ENCODE data around the gene GNPTAB. TPM values are rescaled to one million over a fixed set of nuclear protein-coding genes. Genes with fewer than 3 reads are reported as not detected.
"Not testable (repeated sequence)": the region's sequence is repeated elsewhere in the genome, so short reads cannot be mapped to it uniquely, and the experiment has no call there.

Gene GNPTAB
- total RNA-seq, 1 donor from 2014 or later, result 25.9 TPM

- peak overlapping the region; percentile 42 for H3K27ac Mint-ChIP-seq (ENCODE audit: unreplicated experiment)
These were observed 31.5 kb upstream of the GNPTAB start for GRCh38 chr12:101862245-101862644.

GRCh38 chr12:101861688-101862087 lies 30.9 kb upstream of the GNPTAB start:
- not testable (repeated sequence) for H3K27me3 Mint-ChIP-seq (ENCODE audit: low read depth); H3K9me3 Mint-ChIP-seq (ENCODE audit: low read depth); DNase-seq (ENCODE audit: low spot score); H3K4me3 Mint-ChIP-seq (ENCODE audit: unreplicated experiment); H3K27ac Mint-ChIP-seq (ENCODE audit: unreplicated experiment); H3K36me3 Mint-ChIP-seq (ENCODE audit: low read depth)
- H3K4me1 Mint-ChIP-seq (ENCODE audit: low read depth), result peaks cover 28% of the 10 kb centered on the region

More at GRCh38 chr12:101862245-101862644, 31.5 kb upstream of the GNPTAB start:
- Mint-ChIP-seq H3K9me3 (ENCODE audit: low read depth) (peaks cover 7% of the 10 kb centered on the region), H3K36me3 (ENCODE audit: low read depth) (peaks cover 4% of the 10 kb centered on the region), H3K27me3 (ENCODE audit: low read depth) (no peaks in the 10 kb centered on the region), H3K4me1 (ENCODE audit: low read depth) (peaks cover 28% of the 10 kb centered on the region), H3K4me3 (ENCODE audit: unreplicated experiment) (no peak overlapping the region)
- TF ChIP-seq, protein P1, sequence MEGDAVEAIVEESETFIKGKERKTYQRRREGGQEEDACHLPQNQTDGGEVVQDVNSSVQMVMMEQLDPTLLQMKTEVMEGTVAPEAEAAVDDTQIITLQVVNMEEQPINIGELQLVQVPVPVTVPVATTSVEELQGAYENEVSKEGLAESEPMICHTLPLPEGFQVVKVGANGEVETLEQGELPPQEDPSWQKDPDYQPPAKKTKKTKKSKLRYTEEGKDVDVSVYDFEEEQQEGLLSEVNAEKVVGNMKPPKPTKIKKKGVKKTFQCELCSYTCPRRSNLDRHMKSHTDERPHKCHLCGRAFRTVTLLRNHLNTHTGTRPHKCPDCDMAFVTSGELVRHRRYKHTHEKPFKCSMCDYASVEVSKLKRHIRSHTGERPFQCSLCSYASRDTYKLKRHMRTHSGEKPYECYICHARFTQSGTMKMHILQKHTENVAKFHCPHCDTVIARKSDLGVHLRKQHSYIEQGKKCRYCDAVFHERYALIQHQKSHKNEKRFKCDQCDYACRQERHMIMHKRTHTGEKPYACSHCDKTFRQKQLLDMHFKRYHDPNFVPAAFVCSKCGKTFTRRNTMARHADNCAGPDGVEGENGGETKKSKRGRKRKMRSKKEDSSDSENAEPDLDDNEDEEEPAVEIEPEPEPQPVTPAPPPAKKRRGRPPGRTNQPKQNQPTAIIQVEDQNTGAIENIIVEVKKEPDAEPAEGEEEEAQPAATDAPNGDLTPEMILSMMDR (IDR thresholded peaks at IDR 0.05), result no peak
- no peak for DNase-seq (ENCODE audit: low spot score)

DNA sequence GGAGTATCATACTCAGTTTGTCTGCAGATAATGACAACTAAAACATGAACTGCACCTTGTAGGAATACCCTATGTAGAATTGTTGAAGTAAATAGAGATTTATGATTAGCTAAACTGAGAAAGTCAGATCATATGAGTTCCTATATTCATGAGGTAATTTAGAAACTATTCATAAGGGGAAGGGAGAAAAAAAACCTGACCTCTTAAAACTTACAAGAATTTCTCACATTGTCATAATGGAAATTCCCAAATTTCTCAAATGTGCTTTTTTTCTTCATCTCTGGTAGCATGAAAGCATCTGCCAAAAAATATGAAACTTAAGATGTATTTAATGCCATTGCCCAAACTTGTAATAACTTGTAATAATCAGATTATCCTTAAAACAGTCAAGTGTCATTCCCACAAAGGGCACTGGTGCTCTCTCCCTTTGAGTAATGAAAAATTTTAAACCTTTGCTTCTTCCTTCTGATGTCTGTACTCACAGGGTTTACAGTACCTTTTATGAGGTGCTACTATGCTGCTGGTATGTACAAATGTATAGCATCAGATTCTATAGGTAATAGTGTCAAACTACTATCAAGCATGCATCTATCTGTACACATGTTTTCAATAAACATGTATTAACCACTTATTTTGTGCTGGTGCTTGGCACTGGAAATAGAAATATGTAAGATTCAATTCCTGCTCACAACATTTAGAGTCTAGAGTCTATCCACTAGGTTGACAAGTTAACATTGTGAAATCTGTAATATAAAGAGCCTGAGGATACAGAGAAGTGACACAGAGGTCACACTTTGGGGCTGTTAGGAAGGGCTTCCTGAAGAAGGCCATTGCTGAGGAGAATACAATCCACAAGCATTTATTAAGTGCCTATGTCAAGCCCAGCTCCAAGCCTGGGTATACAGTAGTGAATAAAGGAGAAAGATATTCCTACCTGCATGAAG lies 29.2 kb upstream of the GNPTAB start:
- no peak for DNase-seq (ENCODE audit: low spot score)
- TF ChIP-seq, protein P1 (IDR thresholded peaks at IDR 0.05), result no peak
- peak overlapping the region; percentile 85 for H3K27ac Mint-ChIP-seq (ENCODE audit: unreplicated experiment)

DNA sequence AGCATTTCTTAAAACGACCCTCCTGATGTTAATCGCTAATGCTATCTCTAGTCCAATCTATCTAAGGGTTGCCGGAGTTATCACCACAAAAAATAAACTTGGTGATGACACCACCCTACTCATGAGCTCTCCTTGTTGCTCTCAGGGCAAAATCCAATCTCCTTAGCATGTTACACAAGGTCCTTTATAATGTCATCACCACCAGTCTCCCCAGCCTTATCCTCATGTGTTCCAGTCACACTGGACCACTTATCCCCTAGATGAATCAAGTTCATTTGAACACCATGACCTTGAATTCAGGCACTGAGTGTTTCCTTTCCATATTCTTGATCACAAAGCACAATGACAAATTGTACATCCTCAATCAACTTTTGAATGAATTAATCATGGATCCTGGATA lies 27.6 kb upstream of the GNPTAB start:
- H3K4me1 Mint-ChIP-seq (ENCODE audit: low read depth), result peaks cover 43% of the 10 kb centered on the region
- H3K36me3 Mint-ChIP-seq (ENCODE audit: low read depth), result no peaks in the 10 kb centered on the region
- H3K9me3 Mint-ChIP-seq (ENCODE audit: low read depth), result no peaks in the 10 kb centered on the region
- TF ChIP-seq, protein P1 (IDR thresholded peaks at IDR 0.05), result no peak
- H3K27me3 Mint-ChIP-seq (ENCODE audit: low read depth), result no peaks in the 10 kb centered on the region
- DNase-seq (ENCODE audit: low spot score), result no peak
- no peak overlapping the region for H3K27ac Mint-ChIP-seq (ENCODE audit: unreplicated experiment)
- no peak overlapping the region for H3K4me3 Mint-ChIP-seq (ENCODE audit: unreplicated experiment)

More for the DNA sequence above, 29.2 kb upstream of the GNPTAB start:
- Mint-ChIP-seq H3K36me3 (ENCODE audit: low read depth) (peaks cover 1% of the 10 kb centered on the region), H3K4me3 (ENCODE audit: unreplicated experiment) (no peak overlapping the region), H3K9me3 (ENCODE audit: low read depth) (peaks cover 1% of the 10 kb centered on the region), H3K27me3 (ENCODE audit: low read depth) (no peaks in the 10 kb centered on the region), H3K4me1 (ENCODE audit: low read depth) (peaks cover 41% of the 10 kb centered on the region)

DNA sequence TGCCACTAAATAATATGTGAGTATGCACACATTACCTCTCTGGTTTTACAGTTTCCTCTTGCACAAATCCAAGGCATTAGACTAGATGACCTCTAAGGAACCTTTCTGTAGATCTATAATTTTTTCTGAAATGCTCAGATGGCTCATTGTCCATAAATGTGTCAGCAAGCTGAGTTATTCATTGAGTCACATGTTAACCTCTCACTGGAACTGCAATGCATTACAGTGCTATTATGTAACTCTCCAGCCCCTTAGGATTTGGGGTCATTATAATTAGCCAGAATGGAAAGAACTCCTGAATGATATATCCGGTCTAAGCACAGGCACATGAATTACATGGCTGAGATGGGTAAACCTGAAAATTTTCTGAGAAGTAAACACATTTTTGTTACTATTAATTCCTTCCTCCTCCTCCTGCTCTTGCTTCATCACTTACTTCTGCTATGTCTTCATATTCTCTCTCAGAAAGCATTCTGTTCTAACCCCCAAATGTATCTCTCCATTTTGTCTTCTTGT lies 26.3 kb upstream of the GNPTAB start:
- H3K4me3 Mint-ChIP-seq (ENCODE audit: unreplicated experiment), result no peak overlapping the region

GRCh38 chr12:101856614-101857013 lies 25.9 kb upstream of the GNPTAB start:
- not testable (repeated sequence) for H3K4me3 Mint-ChIP-seq (ENCODE audit: unreplicated experiment); H3K27ac Mint-ChIP-seq (ENCODE audit: unreplicated experiment); H3K36me3 Mint-ChIP-seq (ENCODE audit: low read depth); DNase-seq (ENCODE audit: low spot score); H3K27me3 Mint-ChIP-seq (ENCODE audit: low read depth); H3K9me3 Mint-ChIP-seq (ENCODE audit: low read depth)
- H3K4me1 Mint-ChIP-seq (ENCODE audit: low read depth), result peaks cover 36% of the 10 kb centered on the region

More for the DNA sequence above, 26.3 kb upstream of the GNPTAB start:
- Mint-ChIP-seq H3K9me3 (ENCODE audit: low read depth) (no peaks in the 10 kb centered on the region), H3K27me3 (ENCODE audit: low read depth) (no peaks in the 10 kb centered on the region), H3K27ac (ENCODE audit: unreplicated experiment) (no peak overlapping the region), H3K4me1 (ENCODE audit: low read depth) (peaks cover 37% of the 10 kb centered on the region), H3K36me3 (ENCODE audit: low read depth) (no peaks in the 10 kb centered on the region)
- DNase-seq (ENCODE audit: low spot score), result no peak
- TF ChIP-seq, protein P1 (IDR thresholded peaks at IDR 0.05), result no peak

Data from chondrocyte (in vitro differentiated cells).